GM21576 (cell line): Measurements from ENCODE around the gene RNF115.
A peak's percentile ranks its signal among the peaks of the same experiment; 100 is the strongest.
"Not testable (repeated sequence)": the region's sequence is repeated elsewhere in the genome, so short reads cannot be mapped to it uniquely, and the experiment has no call there.

Source experiments
- ATAC-seq: cut with Tn5 transposase; IDR thresholded peaks from one replicate; pipeline ENCODE4 v1.9.1; 2021; ENCODE audit warnings: mild to moderate bottlenecking, moderate library complexity; ENCODE audit not compliant: unreplicated experiment

RNF115 gene

GRCh38 chr1:145823565-145824498, at the start of gene RNF115, which contains the start of gene POLR3C:
Gene RNF115, minus strand, starts transcription at chr1:145824095. Its CDS starts 222 bp downstream, at chr1:145823873.
Gene POLR3C, plus strand, starts transcription at chr1:145824200. Its CDS starts 1,577 bp downstream, at chr1:145825777.
- ATAC-seq: peak; percentile 76

DNA sequence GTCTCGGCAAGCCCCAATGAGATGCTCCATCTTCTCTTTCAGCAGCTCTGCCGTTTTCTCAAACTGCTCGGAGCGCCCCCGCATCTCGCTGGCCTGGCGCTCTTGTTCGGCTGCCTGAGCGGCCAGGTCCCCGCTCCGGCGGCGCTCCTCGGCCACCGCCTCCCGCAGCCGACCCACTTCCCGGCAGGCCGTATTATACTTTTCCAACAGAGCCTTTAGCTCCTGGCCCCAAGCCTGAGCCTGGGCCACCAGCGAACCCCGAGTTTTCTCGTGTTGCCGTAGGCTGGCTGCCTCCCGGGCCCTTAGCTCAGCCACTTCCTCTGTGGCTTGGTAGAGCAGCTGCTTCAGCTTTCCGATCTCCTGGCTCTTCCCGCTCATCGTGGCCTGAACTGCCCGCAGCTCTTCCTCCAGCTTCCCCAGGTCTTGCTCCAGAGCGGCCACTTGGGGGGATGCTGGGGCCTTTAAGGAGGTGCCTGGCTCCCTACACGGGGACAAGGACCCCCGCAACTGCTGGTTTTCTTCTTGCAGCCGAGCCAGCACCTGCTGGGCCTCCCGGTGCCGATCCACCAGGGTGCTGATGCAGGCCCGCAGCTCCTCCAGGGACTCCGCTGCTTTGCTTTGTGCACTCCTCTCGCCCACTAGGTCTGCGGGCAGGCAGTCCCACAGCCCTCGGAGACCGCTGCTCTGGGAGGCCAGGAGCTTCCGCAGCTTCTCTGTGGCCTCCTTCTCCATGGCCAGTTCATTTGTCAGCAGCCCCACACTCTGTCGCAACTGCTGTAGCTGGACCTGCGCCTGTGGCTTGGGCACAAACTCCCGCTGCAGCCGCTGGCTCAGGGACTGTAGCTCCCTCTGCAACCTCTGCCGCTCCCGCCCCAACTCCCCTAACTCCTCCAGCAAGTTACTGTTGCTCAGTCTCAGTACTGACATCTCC, 48.4 kb upstream of the RNF115 start:
- ATAC-seq: no peak

DNA sequence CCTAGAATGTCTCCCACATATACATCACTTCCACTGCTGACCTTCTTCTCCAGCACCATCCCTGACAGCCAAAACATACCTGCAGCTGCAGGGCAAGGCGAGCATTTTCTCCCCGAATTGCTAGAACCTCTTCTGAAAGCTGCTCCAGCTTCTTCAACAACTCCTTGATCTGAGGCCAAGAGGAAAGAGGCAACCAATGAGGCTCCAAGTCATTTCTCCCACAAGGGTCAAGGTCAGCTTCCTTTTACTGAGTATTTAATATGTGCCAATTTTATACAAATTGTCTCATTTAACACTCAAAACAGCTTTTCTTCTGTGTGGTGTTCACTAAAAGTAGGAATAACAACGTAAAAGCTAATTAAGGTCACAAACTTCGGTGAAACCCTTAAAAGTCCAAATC, 44.3 kb upstream of the RNF115 start:
- ATAC-seq: no peak

GRCh38 chr1:145863282-145864018, 39.6 kb upstream of the RNF115 start:
- ATAC-seq: no peak

DNA sequence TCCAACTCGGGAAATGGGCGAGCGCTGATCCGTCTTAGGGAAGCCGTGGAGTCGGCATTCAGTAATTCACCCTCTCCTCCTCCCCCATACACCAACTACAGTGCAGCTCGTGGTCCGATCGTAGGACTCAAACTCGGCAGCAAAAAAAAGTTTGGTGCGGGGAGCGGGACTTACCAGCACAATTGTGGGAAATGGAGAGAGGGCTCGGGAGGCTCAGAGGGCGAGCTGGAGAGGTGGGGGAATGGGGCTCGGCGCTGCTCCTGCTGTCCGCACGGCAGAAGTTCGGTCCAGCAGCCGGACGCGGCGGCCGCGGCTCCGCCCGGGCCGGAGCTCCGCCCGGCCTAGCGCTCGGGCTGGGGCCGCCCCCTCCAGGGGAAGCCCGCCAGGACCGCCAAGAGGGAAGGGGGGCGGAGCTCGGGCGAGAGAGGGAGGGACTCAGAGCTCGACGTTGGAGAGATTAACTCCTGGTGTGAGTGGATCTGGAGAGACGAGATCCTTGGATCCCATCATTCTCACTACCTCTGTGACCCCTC, 35.7 kb upstream of the RNF115 start:
- ATAC-seq: peak; percentile 54

DNA sequence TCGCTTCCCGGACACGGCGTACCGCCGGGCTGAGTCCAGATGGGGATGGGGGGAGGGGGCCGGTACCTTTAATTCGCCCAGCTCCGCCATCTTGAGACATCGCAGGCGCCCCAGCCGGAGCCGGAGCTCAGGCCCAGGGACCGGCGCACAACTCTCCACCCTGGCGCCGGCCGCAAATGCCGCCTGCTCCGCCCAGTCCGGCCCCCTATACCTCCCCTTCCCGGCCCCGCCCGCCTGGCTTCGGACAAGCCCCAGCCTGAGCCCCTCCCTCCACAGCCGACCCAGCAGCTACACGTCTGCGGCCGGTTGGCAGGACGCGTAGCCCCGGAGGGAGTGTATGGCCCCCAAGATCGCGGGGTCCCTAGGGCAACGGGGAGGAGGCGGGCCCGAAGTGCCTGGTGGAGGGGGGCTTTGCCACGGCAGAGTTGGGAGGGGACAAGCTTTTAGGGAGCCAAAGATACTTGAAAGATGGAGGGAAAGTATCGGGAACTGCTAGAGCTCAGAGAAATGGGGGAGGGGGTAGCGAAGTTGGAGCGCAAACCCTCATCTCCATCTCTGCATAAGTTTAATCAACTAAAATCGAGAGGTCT, 35.1 kb upstream of the RNF115 start, which contains the start of gene PIAS3:
PIAS3 (minus strand) TSS at position 181 of the 590 bp plus-strand sequence; CDS start at position 90, 91 bp downstream.
- ATAC-seq: peak; percentile 85

- no peak for ATAC-seq
Observed at GRCh38 chr1:145858238-145858900, 34.5 kb upstream of the RNF115 start.

GRCh38 chr1:145857170-145857569, 33.3 kb upstream of the RNF115 start:
- no peak for ATAC-seq

GRCh38 chr1:145855426-145855948, 31.6 kb upstream of the RNF115 start:
- no peak for ATAC-seq

- ATAC-seq: no peak
Observed at GRCh38 chr1:145849356-145850160, 25.7 kb upstream of the RNF115 start.

DNA sequence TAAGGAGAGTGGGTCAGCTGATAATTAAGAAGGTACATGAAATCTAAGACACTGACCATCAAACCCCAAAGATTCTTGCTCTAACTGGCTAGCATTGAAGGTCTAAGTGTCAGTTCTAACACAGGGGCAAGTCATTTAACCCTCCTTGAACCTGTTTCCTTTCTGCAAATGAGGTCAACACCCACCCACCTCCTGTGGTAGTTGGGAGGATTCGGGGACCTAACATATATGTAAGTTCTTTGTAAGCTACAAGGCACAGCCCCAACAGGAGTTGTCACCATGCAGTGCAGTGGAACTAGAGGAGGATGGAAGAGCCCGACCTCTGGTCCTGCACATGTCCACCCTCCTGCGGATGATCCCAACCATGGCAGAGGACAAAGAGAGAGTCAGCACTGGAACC, 23.9 kb upstream of the RNF115 start:
- no peak for ATAC-seq

- ATAC-seq: no peak
Observed at GRCh38 chr1:145846201-145846612, 22.3 kb upstream of the RNF115 start.

DNA sequence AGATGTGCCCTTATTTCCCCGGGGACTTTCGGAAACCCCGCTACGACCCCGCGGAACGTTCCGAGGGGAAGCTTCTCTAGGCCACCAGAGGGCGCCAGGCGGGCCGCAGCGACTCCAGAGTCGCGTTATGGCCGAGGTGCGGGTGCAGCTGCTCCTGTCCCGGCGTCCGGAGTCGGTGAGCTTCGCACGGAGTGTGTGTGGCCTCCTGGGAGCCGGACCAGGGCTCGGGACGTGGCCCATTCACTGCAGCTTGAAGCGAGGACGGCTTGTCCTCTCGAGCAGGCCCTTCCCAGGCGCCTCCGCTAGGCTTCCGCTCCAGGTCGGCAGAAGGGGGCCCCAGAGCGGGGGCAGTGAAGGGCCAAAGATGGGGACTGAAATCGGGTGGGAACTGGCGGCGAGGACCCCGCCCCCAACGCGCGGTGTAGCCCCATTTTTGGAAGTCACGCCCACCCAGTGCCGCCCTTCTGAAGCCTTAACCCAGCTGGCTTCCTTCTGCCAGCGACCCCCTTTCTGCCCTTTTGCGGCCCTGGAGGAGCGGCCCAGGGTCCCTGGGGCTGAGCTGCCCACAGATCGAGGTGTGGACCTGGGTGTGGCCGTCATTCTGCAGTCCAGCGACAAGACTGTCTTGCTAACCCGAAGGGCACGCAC, 21.7 kb upstream of the RNF115 start, which contains the start of gene NUDT17:
NUDT17 (plus strand) TSS at position 117 of the 648 bp plus-strand sequence; CDS start at position 128, 11 bp downstream.
- peak; percentile 48 for ATAC-seq

- ATAC-seq: peak; percentile 66
Observed at GRCh38 chr1:145845144-145845513, 21.2 kb upstream of the RNF115 start.

DNA sequence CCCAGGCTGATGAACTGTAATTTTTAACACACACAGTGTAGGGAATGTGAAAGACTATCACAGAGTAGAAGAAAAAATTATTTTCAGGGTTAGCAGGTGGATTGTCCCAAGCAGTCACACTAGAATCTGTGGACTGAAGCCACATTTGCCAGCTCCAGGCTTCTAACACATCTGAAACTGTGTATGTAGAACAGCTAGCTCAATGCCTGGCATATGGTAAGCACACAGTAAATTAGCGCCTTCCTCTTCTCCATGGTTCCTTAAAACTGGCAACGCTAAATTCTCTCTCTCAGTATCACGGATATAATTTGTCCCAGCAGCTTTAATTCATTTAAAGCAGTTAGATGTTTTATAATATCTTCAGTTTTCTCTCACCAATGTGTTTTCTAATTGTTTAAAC, 19.1 kb upstream of the RNF115 start:
- ATAC-seq: no peak

DNA sequence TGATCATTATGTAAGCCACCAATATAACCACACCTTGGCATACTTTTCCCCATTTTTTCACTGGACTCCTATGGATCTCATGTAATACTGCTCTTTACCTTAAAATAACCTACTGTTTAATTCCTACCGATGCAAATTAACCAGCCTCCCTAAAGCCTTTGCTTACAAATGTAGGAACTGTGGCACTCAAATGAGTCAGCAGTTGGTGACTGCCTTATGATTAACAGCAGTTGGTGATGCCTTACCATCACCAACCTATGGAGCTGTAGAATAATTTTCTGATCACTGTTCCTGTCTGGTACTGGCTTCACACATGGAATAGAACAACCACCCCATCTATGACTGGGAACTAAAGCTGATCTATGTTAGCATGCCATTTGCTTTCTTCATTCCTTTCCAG, 13.8 kb upstream of the RNF115 start:
- no peak for ATAC-seq

DNA sequence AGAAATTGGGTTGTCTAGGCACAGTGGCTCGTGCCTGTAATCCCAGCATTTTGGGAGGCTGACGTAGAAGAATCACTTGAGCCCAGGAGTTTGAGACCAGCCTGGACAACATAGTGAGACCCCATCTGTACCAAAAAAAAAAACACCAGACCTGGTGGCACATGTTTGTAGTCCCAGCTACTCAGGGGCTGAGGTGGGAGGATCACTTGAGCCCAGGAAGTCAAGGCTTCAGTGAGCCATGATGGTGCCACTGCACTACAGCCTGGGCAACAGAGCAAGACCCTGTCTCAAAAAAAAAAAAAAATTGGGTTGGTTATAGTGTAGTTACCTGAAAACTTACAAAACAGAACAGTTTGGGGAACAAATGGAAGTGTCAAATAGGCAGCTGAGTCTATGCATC, 6.9 kb upstream of the RNF115 start:
- ATAC-seq: not testable (repeated sequence)
